A172 (cell line): Measurements from ENCODE around the gene TSPYL2. TPM values are rescaled to one million over a fixed set of nuclear protein-coding genes. Genes with fewer than 3 reads are reported as not detected.

Source experiments
- DNase-seq: peaks from one replicate; pipeline ENCODE4 v3.0.0-alpha.2; 2015; ENCODE audit warnings: low spot score
- total RNA-seq: library from RNA; depleted of rRNA; stranded (reverse); fragments of >200 nt; shearing (Covaris generic); gene quantifications from 2 replicates; pipeline ENCODE4 v1.2.3, GENCODE V29; 2014

Gene TSPYL2
- total RNA-seq, 1 experiment from 2014 or later: 8.5 TPM

GRCh38 chrX:53080628-53081580, 1.3 kb upstream of the TSPYL2 start:
- no peak for DNase-seq

- DNase-seq: no peak
Measured at GRCh38 chrX:53082773-53083616, 828 bp downstream of the TSPYL2 start.

GRCh38 chrX:53084043-53084570, 1.9 kb downstream of the TSPYL2 start:
- DNase-seq: no peak

GRCh38 chrX:53084863-53085262, 2.7 kb downstream of the TSPYL2 start:
- no peak for DNase-seq

- DNase-seq: no peak
Measured at GRCh38 chrX:53085661-53086229, 3.6 kb downstream of the TSPYL2 start.

GRCh38 chrX:53086464-53086863, 4.3 kb downstream of the TSPYL2 start:
- no peak for DNase-seq

GRCh38 chrX:53087388-53087831, 5.2 kb downstream of the TSPYL2 start:
- no peak for DNase-seq

- no peak for DNase-seq
Measured at GRCh38 chrX:53088136-53088974, 6.2 kb downstream of the TSPYL2 start.

GRCh38 chrX:53089224-53089842, 7.2 kb downstream of the TSPYL2 start:
- DNase-seq: peak; percentile 28

GRCh38 chrX:53089925-53090324, 7.8 kb downstream of the TSPYL2 start:
- no peak for DNase-seq

- no peak for DNase-seq
Measured at GRCh38 chrX:53091354-53091753, 9.2 kb downstream of the TSPYL2 start.

GRCh38 chrX:53093177-53093655, 11.0 kb downstream of the TSPYL2 start:
- peak; percentile 77 for DNase-seq

GRCh38 chrX:53093748-53094581, 11.8 kb downstream of the TSPYL2 start, which contains the start of gene KANTR:
Gene KANTR (plus strand): TSS chrX:53094142. CDS start chrX:53124273, 30,131 bp downstream.
- DNase-seq: peak; percentile 94

GRCh38 chrX:53094582-53094905, 12.4 kb downstream of the TSPYL2 start:
- DNase-seq: no peak

- no peak for DNase-seq
Measured at GRCh38 chrX:53095796-53096195, 13.6 kb downstream of the TSPYL2 start.

- no peak for DNase-seq
Measured at GRCh38 chrX:53114864-53115549, 32.8 kb downstream of the TSPYL2 start.

- no peak for DNase-seq
Measured at GRCh38 chrX:53115550-53115874, 33.3 kb downstream of the TSPYL2 start.

- DNase-seq: peak; percentile 47
Measured at GRCh38 chrX:53116101-53116500, 33.9 kb downstream of the TSPYL2 start.

GRCh38 chrX:53122013-53122412, 39.8 kb downstream of the TSPYL2 start:
- DNase-seq: no peak
